WTC11 (cell line): ENCODE results near the gene NAT16. TPM values are rescaled to one million over a fixed set of nuclear protein-coding genes. Genes with fewer than 3 reads are reported as not detected.

ENCODE experiments used
- ATAC-seq: fragments of 200-7000 bp; cut with Tn5 transposase; 2 replicates; pipeline ENCODE4 v1.10.0; 2021; ENCODE audit warnings: mild to moderate bottlenecking, moderate library complexity
- CTCF ChIA-PET: fragments of 300-600 bp; sonication (Branson Sonifier 250); formaldehyde crosslinking; loops from one replicate; lab custom pipeline; 2021; ENCODE audit warnings: antibody characterized with exemption; lab: Charles Lee
- POLR2A ChIA-PET: fragments of 350-600 bp; sonication (Branson Sonifier 250); formaldehyde crosslinking; loops from one replicate; lab custom pipeline; 2021; ENCODE audit warnings: antibody characterized with exemption; lab: Charles Lee
- DNase-seq: peaks from one replicate; pipeline ENCODE4 v3.0.0; 2021; ENCODE audit warnings: low spot score
- H3K27ac Mint-ChIP-seq: 2 replicates; pipeline ENCODE4 v1.8.0; 2021; ENCODE audit warnings: mixed read lengths
- H3K27me3 Mint-ChIP-seq: 2 replicates; pipeline ENCODE4 v1.8.0; 2021; ENCODE audit warnings: low read depth, mild to moderate bottlenecking, moderate library complexity, mixed read lengths
- H3K36me3 Mint-ChIP-seq: 2 replicates; pipeline ENCODE4 v1.8.0; 2021; ENCODE audit warnings: mixed read lengths
- H3K4me1 Mint-ChIP-seq: 2 replicates; pipeline ENCODE4 v1.8.0; 2022; ENCODE audit warnings: mixed read lengths
- H3K4me3 Mint-ChIP-seq: 2 replicates; pipeline ENCODE4 v1.8.0; 2021; ENCODE audit warnings: mild to moderate bottlenecking, moderate library complexity, mixed read lengths
- H3K9me3 Mint-ChIP-seq: 2 replicates; pipeline ENCODE4 v1.8.0; 2021; ENCODE audit warnings: mixed read lengths
- CDX4 ChIP-seq: fragments of 250-450 bp; sonication (Bioruptor Pico); IDR thresholded peaks from 2 replicates; pipeline ENCODE4 v1.9.0; 2021; ENCODE audit warnings: moderate library complexity, mild to moderate bottlenecking, inconsistent platforms, borderline replicate concordance
- ELF4 ChIP-seq: sonication (generic); formaldehyde crosslinking; IDR thresholded peaks from 2 replicates; pipeline ENCODE4 v1.8.1; 2022; ENCODE audit warnings: low read depth, mild to moderate bottlenecking, moderate library complexity, missing genetic modification reagents
- FOXJ3 ChIP-seq: sonication (generic); formaldehyde crosslinking; IDR thresholded peaks from 2 replicates; pipeline ENCODE4 v1.9.0; 2021; ENCODE audit warnings: missing genetic modification reagents, mild to moderate bottlenecking, borderline replicate concordance
- FOXK1 ChIP-seq: sonication (generic); formaldehyde crosslinking; IDR thresholded peaks from 2 replicates; pipeline ENCODE4 v1.8.0; 2022; ENCODE audit warnings: mild to moderate bottlenecking, moderate library complexity, missing genetic modification reagents
- FOXP1 ChIP-seq: sonication (generic); formaldehyde crosslinking; IDR thresholded peaks from 2 replicates; pipeline ENCODE4 v1.8.0; 2022; ENCODE audit warnings: missing genetic modification reagents, mild to moderate bottlenecking, moderate library complexity, borderline replicate concordance
- GTF2I ChIP-seq: fragments of 250-450 bp; sonication (Bioruptor Pico); conservative IDR thresholded peaks from 2 replicates; pipeline ENCODE4 v1.4.0; 2021; ENCODE audit warnings: mild to moderate bottlenecking
- NFYB ChIP-seq: sonication (generic); formaldehyde crosslinking; conservative IDR thresholded peaks from 2 replicates; pipeline ENCODE4 v1.8.0; 2022; ENCODE audit warnings: low read depth, missing genetic modification reagents
- NR1H2 ChIP-seq: sonication (generic); formaldehyde crosslinking; IDR thresholded peaks from 2 replicates; pipeline ENCODE4 v1.9.0; 2021; ENCODE audit warnings: mild to moderate bottlenecking, moderate library complexity, missing genetic modification reagents
- PRRX2 ChIP-seq: fragments of 250-450 bp; sonication (Bioruptor Pico); IDR thresholded peaks from 2 replicates; pipeline ENCODE4 v1.8.0; 2021; ENCODE audit warnings: mild to moderate bottlenecking
- RELA ChIP-seq: sonication (generic); formaldehyde crosslinking; IDR thresholded peaks from 2 replicates; pipeline ENCODE4 v1.8.1; 2022; ENCODE audit warnings: missing genetic modification reagents, mild to moderate bottlenecking, borderline replicate concordance
- RORB ChIP-seq: fragments of 250-450 bp; sonication (Bioruptor Pico); IDR thresholded peaks from 2 replicates; pipeline ENCODE4 v1.9.0; 2021; ENCODE audit warnings: mild to moderate bottlenecking
- SMAD4 ChIP-seq: sonication (generic); formaldehyde crosslinking; IDR thresholded peaks from 2 replicates; pipeline ENCODE4 v1.8.0; 2022; ENCODE audit warnings: mild to moderate bottlenecking, missing genetic modification reagents
- SOX15 ChIP-seq: fragments of 250-450 bp; sonication (Bioruptor Pico); IDR thresholded peaks from 2 replicates; pipeline ENCODE4 v1.9.0; 2021; ENCODE audit warnings: mild to moderate bottlenecking
- SP1 ChIP-seq: sonication (generic); formaldehyde crosslinking; conservative IDR thresholded peaks from 2 replicates; pipeline ENCODE4 v1.8.1; 2022; ENCODE audit warnings: missing genetic modification reagents
- TCF7 ChIP-seq: sonication (generic); formaldehyde crosslinking; IDR thresholded peaks from 2 replicates; pipeline ENCODE4 v1.8.0; 2022; ENCODE audit warnings: mild to moderate bottlenecking, low read depth, missing genetic modification reagents, moderate library complexity
- ZNF232 ChIP-seq: sonication (generic); formaldehyde crosslinking; IDR thresholded peaks from 2 replicates; pipeline ENCODE4 v1.8.0; 2022; ENCODE audit warnings: mild to moderate bottlenecking, missing genetic modification reagents
- ZNF263 ChIP-seq: sonication (generic); formaldehyde crosslinking; IDR thresholded peaks from 2 replicates; pipeline ENCODE4 v1.8.1; 2022; ENCODE audit warnings: low read depth, mild to moderate bottlenecking, moderate library complexity, missing genetic modification reagents
- ZNF425 ChIP-seq: fragments of 250-450 bp; sonication (Bioruptor Pico); conservative IDR thresholded peaks from 2 replicates; pipeline ENCODE4 v1.9.0; 2021; ENCODE audit warnings: mild to moderate bottlenecking
- total RNA-seq: library from RNA; stranded (reverse); gene quantifications from 3 replicates; pipeline ENCODE4 v1.2.3, GENCODE V29; 2021
- TF ChIP-seq, protein P1 (sequence below): sonication (generic); formaldehyde crosslinking; IDR thresholded peaks from 2 replicates; pipeline ENCODE4 v1.8.1; 2023; ENCODE audit warnings: mild to moderate bottlenecking, missing genetic modification reagents, moderate library complexity
- TF ChIP-seq, protein P2 (sequence below): sonication (generic); formaldehyde crosslinking; IDR thresholded peaks from 2 replicates; pipeline ENCODE4 v1.8.0; 2022; ENCODE audit warnings: mild to moderate bottlenecking, missing genetic modification reagents
- TF ChIP-seq, protein P3 (sequence below): sonication (generic); formaldehyde crosslinking; IDR thresholded peaks from 2 replicates; pipeline ENCODE4 v1.8.0; 2022; ENCODE audit warnings: mild to moderate bottlenecking, missing genetic modification reagents
- TF ChIP-seq, protein P4 (sequence below): sonication (generic); formaldehyde crosslinking; IDR thresholded peaks from 2 replicates; pipeline ENCODE4 v1.8.0; 2022; ENCODE audit warnings: mild to moderate bottlenecking, missing genetic modification reagents
- TF ChIP-seq, protein P5 (sequence below): sonication (generic); formaldehyde crosslinking; IDR thresholded peaks from 2 replicates; pipeline ENCODE4 v1.8.0; 2023; ENCODE audit warnings: missing genetic modification reagents, mild to moderate bottlenecking, borderline replicate concordance

Gene NAT16
- total RNA-seq, 1 experiment from 2014 or later = 0.39 TPM

DNA sequence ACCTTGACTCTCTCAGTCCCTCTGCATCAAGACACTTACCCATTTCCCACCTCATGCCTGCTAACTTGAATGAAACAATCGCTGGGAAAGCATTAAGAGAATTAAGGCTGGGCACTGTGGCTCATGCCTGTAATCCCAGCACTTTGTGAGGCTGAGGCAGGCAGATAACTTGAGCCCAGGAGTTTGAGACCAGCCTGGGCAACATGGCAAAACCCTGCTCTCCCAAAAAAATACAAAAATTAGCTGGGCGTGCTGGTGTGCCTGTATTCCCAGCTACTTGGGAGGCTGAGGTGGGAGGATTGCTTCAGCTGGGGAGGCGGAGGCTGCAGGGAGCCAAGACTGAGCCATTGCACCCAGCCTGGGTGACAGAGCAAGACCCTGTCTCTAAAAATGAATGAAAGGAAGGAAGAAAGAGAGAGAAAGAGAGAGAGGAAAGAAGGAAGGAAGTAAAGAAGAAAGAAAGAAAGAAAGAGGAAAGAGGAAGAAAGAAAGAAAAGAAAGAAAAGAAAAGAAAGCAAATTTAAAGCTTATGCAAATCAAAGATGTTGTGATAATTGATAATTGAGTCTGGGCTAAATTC, 52.5 kb downstream of the NAT16 start:
- no peak for ATAC-seq
- peaks cover 5% of the 10 kb centered on the region for H3K36me3 Mint-ChIP-seq
- ChIA-PET POLR2A (no interaction called here), CTCF (interaction anchor here (0.9 to 4.9 kb wide), 13 partner anchors 10 to 162 kb away, joined by 3 to 42 read pairs (median 4); partner anchors contain the start of genes MOGAT3, VGF and ZNHIT1)
- H3K9me3 Mint-ChIP-seq = peaks cover 7% of the 10 kb centered on the region
- H3K4me1 Mint-ChIP-seq = peaks cover 33% of the 10 kb centered on the region
- DNase-seq = no peak
- no peak for TF ChIP-seq NFYB
- no peak for TF ChIP-seq PRRX2 (CRISPR knock-in tag)
- TF ChIP-seq ELF4 (CRISPR knock-in tag) = no peak
- TF ChIP-seq ZNF425 (CRISPR knock-in tag) = no peak
- TF ChIP-seq ZNF263 (CRISPR knock-in tag) = no peak
- no peak for TF ChIP-seq TCF7 (CRISPR knock-in tag)
- TF ChIP-seq ZNF232 (CRISPR knock-in tag) = no peak
- TF ChIP-seq, protein P1, sequence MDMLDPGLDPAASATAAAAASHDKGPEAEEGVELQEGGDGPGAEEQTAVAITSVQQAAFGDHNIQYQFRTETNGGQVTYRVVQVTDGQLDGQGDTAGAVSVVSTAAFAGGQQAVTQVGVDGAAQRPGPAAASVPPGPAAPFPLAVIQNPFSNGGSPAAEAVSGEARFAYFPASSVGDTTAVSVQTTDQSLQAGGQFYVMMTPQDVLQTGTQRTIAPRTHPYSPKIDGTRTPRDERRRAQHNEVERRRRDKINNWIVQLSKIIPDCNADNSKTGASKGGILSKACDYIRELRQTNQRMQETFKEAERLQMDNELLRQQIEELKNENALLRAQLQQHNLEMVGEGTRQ (CRISPR knock-in tag) = no peak
- no peak for TF ChIP-seq FOXK1
- TF ChIP-seq NR1H2 (CRISPR knock-in tag) = no peak
- TF ChIP-seq SOX15 = no peak
- TF ChIP-seq RORB = no peak
- TF ChIP-seq, protein P2, sequence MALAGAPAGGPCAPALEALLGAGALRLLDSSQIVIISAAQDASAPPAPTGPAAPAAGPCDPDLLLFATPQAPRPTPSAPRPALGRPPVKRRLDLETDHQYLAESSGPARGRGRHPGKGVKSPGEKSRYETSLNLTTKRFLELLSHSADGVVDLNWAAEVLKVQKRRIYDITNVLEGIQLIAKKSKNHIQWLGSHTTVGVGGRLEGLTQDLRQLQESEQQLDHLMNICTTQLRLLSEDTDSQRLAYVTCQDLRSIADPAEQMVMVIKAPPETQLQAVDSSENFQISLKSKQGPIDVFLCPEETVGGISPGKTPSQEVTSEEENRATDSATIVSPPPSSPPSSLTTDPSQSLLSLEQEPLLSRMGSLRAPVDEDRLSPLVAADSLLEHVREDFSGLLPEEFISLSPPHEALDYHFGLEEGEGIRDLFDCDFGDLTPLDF (CRISPR knock-in tag) = no peak
- no peak for TF ChIP-seq GTF2I (CRISPR knock-in tag)
- TF ChIP-seq FOXP1 (CRISPR knock-in tag) = no peak
- TF ChIP-seq SP1 = no peak
- TF ChIP-seq CDX4 = no peak
- peaks cover 17% of the 10 kb centered on the region for H3K27me3 Mint-ChIP-seq
- peak overlapping the region; percentile 32; the same call in 1 of the 2 replicates for H3K4me3 Mint-ChIP-seq
- H3K27ac Mint-ChIP-seq = no peak overlapping the region

DNA sequence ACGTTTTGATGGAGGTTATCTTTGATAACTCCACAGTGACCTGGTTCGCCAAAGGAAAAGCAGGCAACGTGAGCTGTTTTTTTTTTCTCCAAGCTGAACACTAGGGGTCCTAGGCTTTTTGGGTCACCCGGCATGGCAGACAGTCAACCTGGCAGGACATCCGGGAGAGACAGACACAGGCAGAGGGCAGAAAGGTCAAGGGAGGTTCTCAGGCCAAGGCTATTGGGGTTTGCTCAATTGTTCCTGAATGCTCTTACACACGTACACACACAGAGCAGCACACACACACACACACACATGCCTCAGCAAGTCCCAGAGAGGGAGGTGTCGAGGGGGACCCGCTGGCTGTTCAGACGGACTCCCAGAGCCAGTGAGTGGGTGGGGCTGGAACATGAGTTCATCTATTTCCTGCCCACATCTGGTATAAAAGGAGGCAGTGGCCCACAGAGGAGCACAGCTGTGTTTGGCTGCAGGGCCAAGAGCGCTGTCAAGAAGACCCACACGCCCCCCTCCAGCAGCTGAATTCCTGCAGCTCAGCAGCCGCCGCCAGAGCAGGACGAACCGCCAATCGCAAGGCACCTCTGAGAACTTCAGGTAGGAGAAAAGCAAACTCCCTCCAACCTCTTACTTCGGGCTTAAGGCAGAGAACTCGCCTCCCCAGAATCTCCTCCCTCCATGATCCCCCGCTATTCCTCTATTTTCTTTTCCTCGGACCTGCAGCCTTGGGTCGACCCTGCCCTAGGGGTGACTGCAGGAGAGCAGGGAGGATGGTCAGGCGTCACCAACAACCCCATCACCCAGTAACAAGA, 53.2 kb downstream of the NAT16 start, which contains the start of gene SERPINE1:
Gene SERPINE1 (plus strand): TSS at position 454 of the 809 bp plus-strand sequence. CDS start 1,290 bp downstream, outside the sequence.
- ChIA-PET POLR2A (no interaction called here), CTCF (interaction anchor here (0.6 to 4.9 kb wide), 20 partner anchors 8 to 182 kb away, joined by 3 to 42 read pairs (median 4); partner anchors contain the start of genes MOGAT3, TRIM56, VGF and ZNHIT1)
- peaks cover 7% of the 10 kb centered on the region for H3K9me3 Mint-ChIP-seq
- H3K27ac Mint-ChIP-seq = no peak within 1 kb of the TSS
- ATAC-seq (peak; percentile 83), DNase-seq (peak; percentile 61)
- H3K4me1 Mint-ChIP-seq = peaks cover 40% of the 10 kb centered on the region
- peaks cover 17% of the 10 kb centered on the region for H3K27me3 Mint-ChIP-seq
- H3K4me3 Mint-ChIP-seq = peak within 1 kb of the TSS; percentile 32
- peaks cover 5% of the 10 kb centered on the region for H3K36me3 Mint-ChIP-seq
- TF ChIP-seq ZNF232 (CRISPR knock-in tag) (0 out of 2 replicates have a peak, but pooled peaks have one; percentile 23), RELA (CRISPR knock-in tag) (no peak), SMAD4 (CRISPR knock-in tag) (no peak), NFYB (no peak), FOXJ3 (CRISPR knock-in tag) (no peak)
- TF ChIP-seq, protein P3, sequence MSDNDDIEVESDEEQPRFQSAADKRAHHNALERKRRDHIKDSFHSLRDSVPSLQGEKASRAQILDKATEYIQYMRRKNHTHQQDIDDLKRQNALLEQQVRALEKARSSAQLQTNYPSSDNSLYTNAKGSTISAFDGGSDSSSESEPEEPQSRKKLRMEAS (CRISPR knock-in tag) = peak; percentile 34
- TF ChIP-seq, protein P4, sequence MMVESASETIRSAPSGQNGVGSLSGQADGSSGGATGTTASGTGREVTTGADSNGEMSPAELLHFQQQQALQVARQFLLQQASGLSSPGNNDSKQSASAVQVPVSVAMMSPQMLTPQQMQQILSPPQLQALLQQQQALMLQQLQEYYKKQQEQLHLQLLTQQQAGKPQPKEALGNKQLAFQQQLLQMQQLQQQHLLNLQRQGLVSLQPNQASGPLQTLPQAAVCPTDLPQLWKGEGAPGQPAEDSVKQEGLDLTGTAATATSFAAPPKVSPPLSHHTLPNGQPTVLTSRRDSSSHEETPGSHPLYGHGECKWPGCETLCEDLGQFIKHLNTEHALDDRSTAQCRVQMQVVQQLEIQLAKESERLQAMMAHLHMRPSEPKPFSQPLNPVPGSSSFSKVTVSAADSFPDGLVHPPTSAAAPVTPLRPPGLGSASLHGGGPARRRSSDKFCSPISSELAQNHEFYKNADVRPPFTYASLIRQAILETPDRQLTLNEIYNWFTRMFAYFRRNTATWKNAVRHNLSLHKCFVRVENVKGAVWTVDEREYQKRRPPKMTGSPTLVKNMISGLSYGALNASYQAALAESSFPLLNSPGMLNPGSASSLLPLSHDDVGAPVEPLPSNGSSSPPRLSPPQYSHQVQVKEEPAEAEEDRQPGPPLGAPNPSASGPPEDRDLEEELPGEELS (CRISPR knock-in tag) = no peak
- TF ChIP-seq, protein P5, sequence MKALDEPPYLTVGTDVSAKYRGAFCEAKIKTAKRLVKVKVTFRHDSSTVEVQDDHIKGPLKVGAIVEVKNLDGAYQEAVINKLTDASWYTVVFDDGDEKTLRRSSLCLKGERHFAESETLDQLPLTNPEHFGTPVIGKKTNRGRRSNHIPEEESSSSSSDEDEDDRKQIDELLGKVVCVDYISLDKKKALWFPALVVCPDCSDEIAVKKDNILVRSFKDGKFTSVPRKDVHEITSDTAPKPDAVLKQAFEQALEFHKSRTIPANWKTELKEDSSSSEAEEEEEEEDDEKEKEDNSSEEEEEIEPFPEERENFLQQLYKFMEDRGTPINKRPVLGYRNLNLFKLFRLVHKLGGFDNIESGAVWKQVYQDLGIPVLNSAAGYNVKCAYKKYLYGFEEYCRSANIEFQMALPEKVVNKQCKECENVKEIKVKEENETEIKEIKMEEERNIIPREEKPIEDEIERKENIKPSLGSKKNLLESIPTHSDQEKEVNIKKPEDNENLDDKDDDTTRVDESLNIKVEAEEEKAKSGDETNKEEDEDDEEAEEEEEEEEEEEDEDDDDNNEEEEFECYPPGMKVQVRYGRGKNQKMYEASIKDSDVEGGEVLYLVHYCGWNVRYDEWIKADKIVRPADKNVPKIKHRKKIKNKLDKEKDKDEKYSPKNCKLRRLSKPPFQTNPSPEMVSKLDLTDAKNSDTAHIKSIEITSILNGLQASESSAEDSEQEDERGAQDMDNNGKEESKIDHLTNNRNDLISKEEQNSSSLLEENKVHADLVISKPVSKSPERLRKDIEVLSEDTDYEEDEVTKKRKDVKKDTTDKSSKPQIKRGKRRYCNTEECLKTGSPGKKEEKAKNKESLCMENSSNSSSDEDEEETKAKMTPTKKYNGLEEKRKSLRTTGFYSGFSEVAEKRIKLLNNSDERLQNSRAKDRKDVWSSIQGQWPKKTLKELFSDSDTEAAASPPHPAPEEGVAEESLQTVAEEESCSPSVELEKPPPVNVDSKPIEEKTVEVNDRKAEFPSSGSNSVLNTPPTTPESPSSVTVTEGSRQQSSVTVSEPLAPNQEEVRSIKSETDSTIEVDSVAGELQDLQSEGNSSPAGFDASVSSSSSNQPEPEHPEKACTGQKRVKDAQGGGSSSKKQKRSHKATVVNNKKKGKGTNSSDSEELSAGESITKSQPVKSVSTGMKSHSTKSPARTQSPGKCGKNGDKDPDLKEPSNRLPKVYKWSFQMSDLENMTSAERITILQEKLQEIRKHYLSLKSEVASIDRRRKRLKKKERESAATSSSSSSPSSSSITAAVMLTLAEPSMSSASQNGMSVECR = 0 out of 2 replicates have a peak, but pooled peaks have one; percentile 13
